Ovary (tissue), 9 donors: Measurements from ENCODE around the gene PLOD1. TPM values are rescaled to one million over a fixed set of nuclear protein-coding genes. Genes with fewer than 3 reads are reported as not detected.
"Not testable (repeated sequence)": the region's sequence is repeated elsewhere in the genome, so short reads cannot be mapped to it uniquely, and the experiment has no call there.

Experiments
- DNase-seq, 5 donors: peaks; one replicate each; pipeline ENCODE4 v3.0.0-alpha.2; 2019 to 2020
- H3K27ac ChIP-seq, 2 donors: fragments of 200-600 bp; one replicate each; pipeline versions ENCODE4 v1.5.1 to v1.8.0; 2019 to 2022
- H3K27me3 ChIP-seq: fragments of 200-600 bp; one replicate; pipeline ENCODE4 v1.8.0; 2022
- H3K36me3 ChIP-seq: fragments of 200-600 bp; sonication (generic); one replicate; pipeline ENCODE4 v1.5.1; 2019
- H3K4me1 ChIP-seq: one replicate; pipeline ENCODE4 v1.8.1; 2013; ENCODE audit warnings: mild to moderate bottlenecking, moderate library complexity; ENCODE audit not compliant: insufficient read depth
- H3K4me3 ChIP-seq: fragments of 200-600 bp; sonication (generic); one replicate; pipeline ENCODE4 v1.5.1; 2017
- H3K9me3 ChIP-seq, 2 donors: fragments of 200-600 bp in 1 of 2; sonication (generic) in 1 of 2; one replicate each; pipeline versions ENCODE4 v1.5.1 to v1.8.1; 2013 to 2019; ENCODE audit warnings: mild to moderate bottlenecking in 1 of 2, moderate library complexity in 1 of 2
- EP300 ChIP-seq: sonication (generic); formaldehyde crosslinking; IDR thresholded peaks from one replicate; pipeline ENCODE4 v1.6.1; 2017; ENCODE audit warnings: antibody characterized with exemption
- POLR2A ChIP-seq: fragments of 450-650 bp; IDR thresholded peaks from one replicate; pipeline ENCODE4 v1.6.1; 2017; ENCODE audit warnings: antibody characterized with exemption, mild to moderate bottlenecking, moderate library complexity
- WGBS, 3 donors: extraction: QIAGEN DNeasy Blood & Tissue Kit in 1 of 3; methylation state at CpG; one replicate each; pipeline versions ENCODE4 v1.1.5 to v1.1.7; 2013 to 2017; 5-methylcytosine and 5-hydroxymethylcytosine counted together
- intact Hi-C, 4 donors: fragments of 100-400 bp; cut with DNase I; formaldehyde crosslinking; loops; one replicate each; pipeline versions ENCODE4 v1.11.0 to v1.15.1; 2022 to 2023
- polyA plus RNA-seq, 2 donors: library from polyadenylated mRNA; stranded (reverse); fragments of 200-250 nt in 1 of 2; fragments of 350-450 nt in 1 of 2; fragmentation: Illumina TruSeq in 1 of 2; extraction: RNeasy Lipid Tissue Mini Kit (QIAGEN cat#74804) in 1 of 2; gene quantifications; one replicate each; pipeline ENCODE4 v1.2.3, GENCODE V29; 2013 to 2014
- total RNA-seq, 7 donors: library from RNA; depleted of rRNA in 2 of 7; stranded (reverse); fragments of >200 nt in 2 of 7; fragmentation: NEBNext Ultra II Directional in 3 of 7; extraction: Animal tissue kit (Norgen Biotek cat#: 25700) in 3 of 7; gene quantifications; one replicate each; pipeline versions ENCODE4 v1.1.0 to v1.2.4, GENCODE V29; 2016 to 2023
- TF ChIP-seq, protein P1 (sequence below), 3 donors: fragments of 450-650 bp in 2 of 3; fragments of 200-600 bp in 1 of 3; IDR thresholded peaks; one replicate each; pipeline versions ENCODE4 v1.5.1 to v1.8.0; 2016 to 2022; ENCODE audit warnings: antibody characterized with exemption in 3 of 3, mild to moderate bottlenecking in 1 of 3
- donor health status: DM: no; HTN: no; CAD: no; lungs with moderate emphysema.
- donor health status: DM: no; HTN: no; CAD: no.
- donor health status: Bipolar disorder and iron deficiency.
- donor health status: DM: yes; HTN: yes; CAD: no.
- donor health status: DM: no; HTN: no; CAD: no.
- donor health status: DM: yes; HTN: yes; CAD: no.

Gene PLOD1
- total and polyA plus RNA-seq, 9 donors, result 26.3 to 98.2 (median 58.7) TPM

DNA sequence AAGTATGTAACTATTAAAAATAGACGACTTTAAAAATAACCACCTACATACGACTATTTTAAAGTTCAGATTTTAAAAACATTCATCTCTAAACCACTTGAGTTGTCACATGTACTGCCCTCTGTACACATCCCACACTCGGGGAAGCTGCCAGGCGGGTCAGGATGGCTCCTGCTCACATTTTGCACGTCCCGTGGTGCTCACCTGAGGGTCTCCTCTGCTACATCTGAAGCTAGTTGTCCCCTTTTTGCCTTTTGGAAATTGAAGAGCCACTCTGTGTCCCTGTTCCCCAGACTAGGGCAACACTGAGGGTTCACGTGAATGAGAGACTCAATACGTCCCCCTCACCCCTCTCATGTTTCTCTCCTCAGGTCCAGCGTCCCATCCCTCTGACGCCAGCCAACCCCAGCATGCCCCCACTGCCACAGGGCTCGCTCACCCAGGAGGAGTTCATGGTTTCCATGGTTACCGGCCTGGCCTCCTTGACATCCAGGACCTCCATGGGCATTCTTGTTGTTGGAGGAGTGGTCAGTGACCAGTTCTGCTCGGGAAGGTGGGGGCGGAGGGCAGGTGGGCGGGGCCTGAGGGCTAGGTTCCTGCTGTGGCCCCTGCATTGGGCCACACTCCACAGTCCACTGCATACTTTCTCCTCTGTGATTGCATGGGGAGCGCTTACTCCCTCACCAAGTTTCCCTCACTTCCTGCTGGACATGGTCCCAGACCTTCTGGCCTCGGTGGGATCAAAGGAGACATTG lies 71.8 kb downstream of the PLOD1 start:
- Histone ChIP-seq H3K4me3 (no peak overlapping the region), H3K27me3 (no peaks in the 10 kb centered on the region), H3K9me3 (no peaks in the 10 kb centered on the region), H3K36me3 (no peaks in the 10 kb centered on the region), H3K4me1 (no peaks in the 10 kb centered on the region), H3K27ac (no peak overlapping the region)
- intact Hi-C loops, result no loop called here
- WGBS, 3 donors, result 75 to 80% (median 77%) methylated on average over 17 of the region's 17 CpGs
- no peak for DNase-seq
- TF ChIP-seq, protein P1, sequence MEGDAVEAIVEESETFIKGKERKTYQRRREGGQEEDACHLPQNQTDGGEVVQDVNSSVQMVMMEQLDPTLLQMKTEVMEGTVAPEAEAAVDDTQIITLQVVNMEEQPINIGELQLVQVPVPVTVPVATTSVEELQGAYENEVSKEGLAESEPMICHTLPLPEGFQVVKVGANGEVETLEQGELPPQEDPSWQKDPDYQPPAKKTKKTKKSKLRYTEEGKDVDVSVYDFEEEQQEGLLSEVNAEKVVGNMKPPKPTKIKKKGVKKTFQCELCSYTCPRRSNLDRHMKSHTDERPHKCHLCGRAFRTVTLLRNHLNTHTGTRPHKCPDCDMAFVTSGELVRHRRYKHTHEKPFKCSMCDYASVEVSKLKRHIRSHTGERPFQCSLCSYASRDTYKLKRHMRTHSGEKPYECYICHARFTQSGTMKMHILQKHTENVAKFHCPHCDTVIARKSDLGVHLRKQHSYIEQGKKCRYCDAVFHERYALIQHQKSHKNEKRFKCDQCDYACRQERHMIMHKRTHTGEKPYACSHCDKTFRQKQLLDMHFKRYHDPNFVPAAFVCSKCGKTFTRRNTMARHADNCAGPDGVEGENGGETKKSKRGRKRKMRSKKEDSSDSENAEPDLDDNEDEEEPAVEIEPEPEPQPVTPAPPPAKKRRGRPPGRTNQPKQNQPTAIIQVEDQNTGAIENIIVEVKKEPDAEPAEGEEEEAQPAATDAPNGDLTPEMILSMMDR (IDR thresholded peaks at IDR 0.05), result no peak
- TF ChIP-seq POLR2A, result no peak
- TF ChIP-seq EP300, result no peak

DNA sequence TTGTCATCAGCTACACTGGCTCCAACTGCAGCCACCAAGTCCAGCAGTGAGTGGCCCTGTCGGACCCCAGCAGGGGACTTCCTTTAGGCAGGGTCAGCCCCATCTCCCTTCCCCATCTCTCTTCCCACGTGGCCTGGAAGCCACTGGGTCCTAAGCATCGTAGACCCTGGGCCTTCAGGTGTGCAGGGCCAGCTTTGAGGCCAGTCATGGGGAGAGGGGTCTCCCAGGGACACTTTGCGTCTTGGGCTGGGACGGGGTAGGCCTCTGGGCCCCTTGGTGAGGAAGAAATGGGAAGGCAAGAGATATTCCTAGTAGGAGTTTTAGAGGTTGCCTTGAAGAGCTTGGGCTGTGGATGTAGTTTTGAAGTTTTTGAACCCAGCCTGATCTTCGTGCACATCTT lies 72.7 kb downstream of the PLOD1 start:
- no peak for DNase-seq
- no peaks in the 10 kb centered on the region for H3K36me3 ChIP-seq
- intact Hi-C loops, result no loop called here
- H3K9me3 ChIP-seq, result no peaks in the 10 kb centered on the region
- 90 to 91% (median 91%) methylated on average over 6 of the region's 6 CpGs for WGBS, 3 donors
- no peak overlapping the region for H3K4me3 ChIP-seq
- no peaks in the 10 kb centered on the region for H3K27me3 ChIP-seq
- H3K27ac ChIP-seq, result no peak overlapping the region
- H3K4me1 ChIP-seq, result no peaks in the 10 kb centered on the region
- TF ChIP-seq, protein P1 (IDR thresholded peaks at IDR 0.05), result no peak
- TF ChIP-seq POLR2A (no peak), EP300 (no peak)

DNA sequence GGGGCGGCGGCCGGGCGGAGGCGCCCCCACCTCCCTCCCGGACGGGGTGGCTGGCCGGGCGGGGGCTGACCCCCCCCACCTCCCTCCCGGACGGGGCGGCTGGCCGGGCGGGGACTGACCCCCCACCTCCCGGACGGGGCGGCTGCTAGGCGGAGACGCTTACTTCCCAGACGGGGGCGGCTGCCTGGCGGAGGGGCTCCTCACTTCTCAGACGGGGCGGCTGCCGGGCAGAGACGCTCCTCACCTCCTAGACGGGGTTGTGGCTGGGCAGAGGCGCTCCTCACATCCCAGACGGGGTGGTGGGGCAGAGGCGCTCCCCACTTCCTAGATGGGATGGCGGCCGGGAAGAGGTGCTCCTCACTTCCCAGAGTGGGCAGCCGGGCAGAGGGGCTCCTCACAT lies 73.8 kb downstream of the PLOD1 start:
- H3K4me3 ChIP-seq, H3K4me1 ChIP-seq, H3K27ac ChIP-seq, H3K9me3 ChIP-seq, H3K36me3 ChIP-seq, intact Hi-C loops, H3K27me3 ChIP-seq, DNase-seq: not testable (repeated sequence)
- 88 to 97% (median 90%) methylated on average over 22 to 33 of the region's 33 CpGs for WGBS, 3 donors

DNA sequence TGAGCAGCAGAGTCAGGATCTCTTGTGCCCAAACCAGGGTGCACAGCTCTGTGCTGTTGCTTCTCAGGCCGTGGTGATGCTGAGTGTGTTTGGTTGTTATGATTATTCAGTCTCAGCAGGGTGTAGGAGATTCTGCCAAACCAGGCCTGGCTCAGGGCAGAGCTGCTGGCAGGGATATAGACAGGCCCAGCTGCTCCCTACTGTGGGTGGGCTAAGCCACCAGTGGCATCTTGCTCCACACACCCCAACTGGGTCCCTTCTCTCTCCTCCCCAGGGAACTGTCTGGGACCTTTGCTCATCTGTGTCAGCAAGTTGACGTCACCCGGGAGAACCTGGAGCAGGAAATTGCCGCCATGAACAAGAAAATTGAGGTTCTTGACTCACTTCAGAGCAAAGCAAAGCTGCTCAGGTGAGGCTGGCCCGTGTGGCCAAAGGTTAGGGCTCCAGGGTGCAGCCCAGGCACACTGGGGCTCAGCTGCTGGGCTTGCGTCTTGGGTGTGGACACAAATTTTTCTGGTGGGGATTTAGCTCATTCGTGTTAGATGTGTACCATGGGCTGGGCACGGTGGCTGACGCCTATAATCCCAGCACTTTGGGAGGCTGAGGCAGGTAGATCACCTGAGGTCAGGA lies 74.9 kb downstream of the PLOD1 start:
- no peak for DNase-seq
- 89 to 98% (median 91%) methylated on average over 9 of the region's 9 CpGs for WGBS, 3 donors
- H3K9me3 ChIP-seq, result no peaks in the 10 kb centered on the region
- no peak overlapping the region for H3K4me3 ChIP-seq
- H3K27ac ChIP-seq, result no peak overlapping the region
- TF ChIP-seq EP300 (no peak), POLR2A (no peak)
- TF ChIP-seq, protein P1 (IDR thresholded peaks at IDR 0.05), result no peak
- H3K27me3 ChIP-seq, result no peaks in the 10 kb centered on the region
- no peaks in the 10 kb centered on the region for H3K36me3 ChIP-seq
- H3K4me1 ChIP-seq, result no peaks in the 10 kb centered on the region
- intact Hi-C loops, result no loop called here
